Tibial nerve (tissue), 4 donors: Measurements from ENCODE around the gene TGFB2.

Experiments used
- EP300 ChIP-seq, 2 donors: sonication (generic); formaldehyde crosslinking; IDR thresholded peaks; one replicate each; pipeline ENCODE4 v1.6.1; 2017; ENCODE audit warnings: antibody characterized with exemption in 2 of 2, mild to moderate bottlenecking in 1 of 2
- POLR2A ChIP-seq, 2 donors: fragments of 450-650 bp; IDR thresholded peaks; one replicate each; pipeline ENCODE4 v1.6.1; 2017; ENCODE audit warnings: antibody characterized with exemption in 2 of 2, mild to moderate bottlenecking in 2 of 2, moderate library complexity in 2 of 2
- TF ChIP-seq, protein P1 (sequence below), 5 experiments: fragments of 200-600 bp in 3 of 5; fragments of 450-650 bp in 2 of 5; sonication (generic) in 3 of 5; IDR thresholded peaks; one replicate each; pipeline ENCODE4 v1.5.1; 2016 to 2019; ENCODE audit warnings: antibody characterized with exemption in 5 of 5, mild to moderate bottlenecking in 3 of 5, moderate library complexity in 2 of 5

DNA sequence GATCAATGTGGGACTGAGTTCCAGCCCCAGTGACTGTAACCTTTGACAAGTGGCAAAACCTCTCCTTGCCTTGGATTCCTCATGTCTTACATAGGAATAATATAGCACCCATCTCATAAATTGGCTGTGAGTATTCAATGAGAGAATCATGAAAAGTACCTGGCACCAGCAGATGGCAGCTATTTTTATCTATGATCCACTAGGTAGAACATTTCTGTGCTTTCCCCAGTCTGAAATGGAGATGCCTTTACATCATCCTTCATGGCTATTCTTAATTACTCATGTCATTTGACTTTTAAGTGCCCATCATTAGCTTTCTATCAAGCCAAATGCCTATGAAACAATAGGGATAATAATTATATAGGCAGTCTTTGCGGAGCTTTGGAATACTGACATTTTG is 130.1 kb downstream of the TGFB2 start:
- TF ChIP-seq POLR2A (IDR thresholded peaks at IDR 0.05) = no peak
- TF ChIP-seq, protein P1, sequence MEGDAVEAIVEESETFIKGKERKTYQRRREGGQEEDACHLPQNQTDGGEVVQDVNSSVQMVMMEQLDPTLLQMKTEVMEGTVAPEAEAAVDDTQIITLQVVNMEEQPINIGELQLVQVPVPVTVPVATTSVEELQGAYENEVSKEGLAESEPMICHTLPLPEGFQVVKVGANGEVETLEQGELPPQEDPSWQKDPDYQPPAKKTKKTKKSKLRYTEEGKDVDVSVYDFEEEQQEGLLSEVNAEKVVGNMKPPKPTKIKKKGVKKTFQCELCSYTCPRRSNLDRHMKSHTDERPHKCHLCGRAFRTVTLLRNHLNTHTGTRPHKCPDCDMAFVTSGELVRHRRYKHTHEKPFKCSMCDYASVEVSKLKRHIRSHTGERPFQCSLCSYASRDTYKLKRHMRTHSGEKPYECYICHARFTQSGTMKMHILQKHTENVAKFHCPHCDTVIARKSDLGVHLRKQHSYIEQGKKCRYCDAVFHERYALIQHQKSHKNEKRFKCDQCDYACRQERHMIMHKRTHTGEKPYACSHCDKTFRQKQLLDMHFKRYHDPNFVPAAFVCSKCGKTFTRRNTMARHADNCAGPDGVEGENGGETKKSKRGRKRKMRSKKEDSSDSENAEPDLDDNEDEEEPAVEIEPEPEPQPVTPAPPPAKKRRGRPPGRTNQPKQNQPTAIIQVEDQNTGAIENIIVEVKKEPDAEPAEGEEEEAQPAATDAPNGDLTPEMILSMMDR (IDR thresholded peaks at IDR 0.05) = no peak
- TF ChIP-seq EP300 (IDR thresholded peaks at IDR 0.05) = no peak
